IPS-20b (cell line): ENCODE data around the gene LRATD1.

Experiments used
- H3K27ac ChIP-seq: one replicate; pipeline ENCODE4 v1.5.1; 2013; ENCODE audit warnings: low read length
- H3K27me3 ChIP-seq: 2 replicates; pipeline ENCODE4 v1.6.1; 2013; ENCODE audit warnings: mild to moderate bottlenecking, low read length, inconsistent platforms; ENCODE audit not compliant: insufficient read depth
- H3K36me3 ChIP-seq: 2 replicates; pipeline ENCODE4 v1.6.1; 2013; ENCODE audit warnings: low read depth, mild to moderate bottlenecking, inconsistent platforms, low read length, moderate library complexity; ENCODE audit not compliant: insufficient read depth
- H3K4me1 ChIP-seq: 2 replicates; pipeline ENCODE4 v1.6.1; 2013; ENCODE audit warnings: mild to moderate bottlenecking, control low read depth, inconsistent platforms, low read length, moderate library complexity; ENCODE audit not compliant: insufficient read depth
- H3K4me3 ChIP-seq: 2 replicates; pipeline ENCODE4 v1.5.1; 2013; ENCODE audit warnings: mild to moderate bottlenecking, low read length, inconsistent platforms
- H3K9ac ChIP-seq: 2 replicates; pipeline ENCODE4 v1.6.1; 2013; ENCODE audit warnings: low read depth, mild to moderate bottlenecking, inconsistent platforms, low read length, moderate library complexity
- H3K9me3 ChIP-seq: 2 replicates; pipeline ENCODE4 v1.6.1; 2013; ENCODE audit warnings: mild to moderate bottlenecking, low read depth, low read length, inconsistent platforms; ENCODE audit not compliant: insufficient read depth

Gene LRATD1

DNA sequence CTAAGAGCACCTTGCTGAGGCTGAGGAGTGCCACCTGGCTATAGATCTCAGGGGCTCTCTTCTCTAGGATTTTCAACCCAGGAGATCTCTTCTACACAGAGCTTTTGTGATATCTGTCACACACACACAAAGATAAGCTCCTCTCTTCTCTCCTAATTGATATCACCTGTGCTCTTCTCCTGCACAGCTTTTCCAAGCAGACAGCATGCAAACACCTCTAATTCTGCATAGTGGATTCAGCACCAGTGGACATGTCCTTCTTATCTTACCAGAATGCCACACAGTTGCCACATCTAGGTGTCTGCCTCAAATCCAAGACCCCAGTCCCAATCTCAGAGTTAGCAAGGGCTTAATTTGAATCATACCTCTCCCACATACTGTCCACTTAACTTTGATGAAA is 43.9 kb downstream of the LRATD1 start:
- no peaks in the 10 kb centered on the region for H3K9me3 ChIP-seq
- no peaks in the 10 kb centered on the region for H3K27me3 ChIP-seq
- no peaks in the 10 kb centered on the region for H3K36me3 ChIP-seq
- no peak overlapping the region for H3K27ac ChIP-seq
- H3K4me3 ChIP-seq = no peak overlapping the region
- H3K9ac ChIP-seq = no peak overlapping the region
- no peaks in the 10 kb centered on the region; the same call in 1 of the 2 replicates for H3K4me1 ChIP-seq

DNA sequence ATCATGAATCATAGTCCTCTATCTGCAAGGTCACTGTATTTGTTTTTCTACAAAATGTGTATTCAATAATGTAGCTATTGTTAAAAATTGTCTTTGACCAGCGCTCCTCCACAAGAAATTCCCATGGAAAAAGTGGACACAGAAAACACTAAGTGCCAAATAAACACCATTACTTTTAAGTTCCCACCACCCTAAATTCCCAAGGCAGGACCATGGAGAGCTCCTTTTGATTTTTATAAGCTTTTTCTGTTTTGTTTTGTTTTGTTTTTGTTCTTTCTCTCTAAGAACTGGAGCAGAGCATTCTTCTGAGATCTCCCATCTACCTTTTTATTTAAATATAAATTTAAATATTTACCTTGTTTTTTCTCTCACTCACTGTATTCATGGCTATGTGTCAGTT is 44.5 kb downstream of the LRATD1 start:
- H3K9me3 ChIP-seq = no peaks in the 10 kb centered on the region
- no peaks in the 10 kb centered on the region for H3K36me3 ChIP-seq
- no peak overlapping the region for H3K4me3 ChIP-seq
- no peak overlapping the region for H3K9ac ChIP-seq
- no peaks in the 10 kb centered on the region; the same call in 1 of the 2 replicates for H3K4me1 ChIP-seq
- H3K27ac ChIP-seq = no peak overlapping the region
- H3K27me3 ChIP-seq = no peaks in the 10 kb centered on the region

DNA sequence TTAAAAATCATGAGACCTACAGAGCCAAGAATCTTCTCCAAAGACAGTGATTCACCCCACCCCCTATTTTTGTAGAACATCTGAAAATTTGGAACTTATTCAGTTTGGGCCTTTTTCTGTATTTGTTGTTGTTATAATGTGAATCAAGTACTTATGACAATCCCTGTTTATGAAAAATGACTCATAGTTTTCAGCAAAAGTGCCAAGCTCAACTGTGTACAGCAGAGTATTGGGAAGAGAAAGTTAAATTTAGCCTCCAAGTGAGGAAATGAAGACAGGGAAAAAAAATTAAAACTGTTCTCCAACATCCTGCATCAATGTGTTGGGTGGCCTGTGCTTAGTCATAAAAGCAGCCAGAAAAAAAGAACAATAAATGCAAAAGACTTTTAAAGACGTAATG is 46.2 kb downstream of the LRATD1 start:
- no peaks in the 10 kb centered on the region for H3K36me3 ChIP-seq
- no peaks in the 10 kb centered on the region for H3K9me3 ChIP-seq
- no peak overlapping the region for H3K4me3 ChIP-seq
- no peaks in the 10 kb centered on the region for H3K27me3 ChIP-seq
- H3K27ac ChIP-seq = no peak overlapping the region
- no peak overlapping the region for H3K9ac ChIP-seq
- H3K4me1 ChIP-seq = no peaks in the 10 kb centered on the region; the same call in 1 of the 2 replicates

DNA sequence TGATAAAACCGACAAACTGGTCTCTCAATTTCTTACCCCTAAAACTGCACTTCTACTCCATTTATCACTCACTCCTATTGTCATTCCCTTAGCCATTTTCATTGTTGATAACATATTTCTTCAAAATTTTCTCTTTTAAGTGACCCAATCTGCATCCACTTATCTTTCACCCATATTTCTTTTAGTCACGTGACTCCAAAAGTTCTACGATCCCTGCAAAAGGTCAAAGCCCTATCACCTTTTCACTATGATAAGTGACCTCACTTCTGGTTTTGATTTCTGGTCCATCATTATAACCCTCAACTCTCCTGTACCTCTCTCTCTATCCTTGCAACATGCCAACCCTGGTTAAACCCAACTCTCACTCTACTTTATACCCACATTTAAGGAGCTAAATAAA is 49.1 kb downstream of the LRATD1 start:
- no peaks in the 10 kb centered on the region for H3K9me3 ChIP-seq
- no peaks in the 10 kb centered on the region for H3K27me3 ChIP-seq
- no peak overlapping the region for H3K27ac ChIP-seq
- H3K9ac ChIP-seq = no peak overlapping the region
- H3K4me1 ChIP-seq = no peaks in the 10 kb centered on the region; the same call in 1 of the 2 replicates
- H3K36me3 ChIP-seq = no peaks in the 10 kb centered on the region
- H3K4me3 ChIP-seq = no peak overlapping the region
